Stimulated activated CD4-positive, alpha-beta T cell treated with anti-CD3 and anti-CD28 coated beads, Interleukin-12 subunit alpha, Interleukin-12 subunit beta, amount 100 ng/mL, for 24 hours (primary cell): ENCODE measurements around the gene MFRP.
A peak's percentile ranks its signal among the peaks of the same experiment; 100 is the strongest.

ENCODE experiments used
- DNase-seq, 2 experiments: peaks; one replicate each; pipeline ENCODE4 v3.0.0-alpha.2; 2020; ENCODE audit warnings: low read depth in 2 of 2

The MFRP gene

GRCh38 chr11:119373059-119373920 lies 26.8 kb upstream of the MFRP start:
- no peak for DNase-seq

GRCh38 chr11:119372260-119373058 lies 26.0 kb upstream of the MFRP start:
- DNase-seq, result no peak

GRCh38 chr11:119371778-119372182 lies 25.3 kb upstream of the MFRP start:
- no peak for DNase-seq

GRCh38 chr11:119371067-119371601 lies 24.6 kb upstream of the MFRP start:
- DNase-seq, result no peak

- no peak for DNase-seq
These were observed 24.1 kb upstream of the MFRP start for GRCh38 chr11:119370486-119371046.

- no peak for DNase-seq
These were observed 22.8 kb upstream of the MFRP start for GRCh38 chr11:119369132-119369925.

GRCh38 chr11:119368121-119369034 lies 21.9 kb upstream of the MFRP start:
- no peak for DNase-seq

- no peak for DNase-seq
These were observed 21.2 kb upstream of the MFRP start for GRCh38 chr11:119367661-119368120.

- DNase-seq, result no peak
These were observed 20.4 kb upstream of the MFRP start for GRCh38 chr11:119366690-119367620.

GRCh38 chr11:119365071-119365591 lies 18.6 kb upstream of the MFRP start:
- DNase-seq, result no peak

- peak in 1 of 2 experiments; percentile 27 for DNase-seq
These were observed 17.5 kb upstream of the MFRP start for GRCh38 chr11:119363851-119364590.

- DNase-seq, result no peak
These were observed 16.8 kb upstream of the MFRP start for GRCh38 chr11:119363081-119363850.

- DNase-seq, result no peak
These were observed 16.2 kb upstream of the MFRP start for GRCh38 chr11:119362741-119363080.

- no peak for DNase-seq
These were observed 15.6 kb upstream of the MFRP start for GRCh38 chr11:119361941-119362725.

GRCh38 chr11:119361056-119361787 lies 14.7 kb upstream of the MFRP start:
- DNase-seq, result no peak
